Measurements from ENCODE around the gene KCNJ6. TPM values are rescaled to one million over a fixed set of nuclear protein-coding genes. Genes with fewer than 3 reads are reported as not detected.

Gene KCNJ6
- total RNA-seq, 1 donor from 2014 or later = 4.4 TPM

GRCh38 chr21:37695111-37695510 is 221.1 kb downstream of the KCNJ6 start:
- Mint-ChIP-seq H3K27ac (ENCODE audit: unreplicated experiment) (no peak overlapping the region), H3K4me3 (ENCODE audit: unreplicated experiment) (no peak overlapping the region), H3K4me1 (ENCODE audit: low read depth) (no peaks in the 10 kb centered on the region), H3K36me3 (ENCODE audit: low read depth) (no peaks in the 10 kb centered on the region), H3K9me3 (ENCODE audit: low read depth) (peaks cover 10% of the 10 kb centered on the region), H3K27me3 (ENCODE audit: low read depth) (no peaks in the 10 kb centered on the region)
- no peak for DNase-seq (ENCODE audit: low spot score)
- TF ChIP-seq, protein P1, sequence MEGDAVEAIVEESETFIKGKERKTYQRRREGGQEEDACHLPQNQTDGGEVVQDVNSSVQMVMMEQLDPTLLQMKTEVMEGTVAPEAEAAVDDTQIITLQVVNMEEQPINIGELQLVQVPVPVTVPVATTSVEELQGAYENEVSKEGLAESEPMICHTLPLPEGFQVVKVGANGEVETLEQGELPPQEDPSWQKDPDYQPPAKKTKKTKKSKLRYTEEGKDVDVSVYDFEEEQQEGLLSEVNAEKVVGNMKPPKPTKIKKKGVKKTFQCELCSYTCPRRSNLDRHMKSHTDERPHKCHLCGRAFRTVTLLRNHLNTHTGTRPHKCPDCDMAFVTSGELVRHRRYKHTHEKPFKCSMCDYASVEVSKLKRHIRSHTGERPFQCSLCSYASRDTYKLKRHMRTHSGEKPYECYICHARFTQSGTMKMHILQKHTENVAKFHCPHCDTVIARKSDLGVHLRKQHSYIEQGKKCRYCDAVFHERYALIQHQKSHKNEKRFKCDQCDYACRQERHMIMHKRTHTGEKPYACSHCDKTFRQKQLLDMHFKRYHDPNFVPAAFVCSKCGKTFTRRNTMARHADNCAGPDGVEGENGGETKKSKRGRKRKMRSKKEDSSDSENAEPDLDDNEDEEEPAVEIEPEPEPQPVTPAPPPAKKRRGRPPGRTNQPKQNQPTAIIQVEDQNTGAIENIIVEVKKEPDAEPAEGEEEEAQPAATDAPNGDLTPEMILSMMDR (IDR thresholded peaks at IDR 0.05) = no peak

- Mint-ChIP-seq H3K27ac (ENCODE audit: unreplicated experiment) (no peak overlapping the region), H3K27me3 (ENCODE audit: low read depth) (no peaks in the 10 kb centered on the region), H3K36me3 (ENCODE audit: low read depth) (no peaks in the 10 kb centered on the region), H3K9me3 (ENCODE audit: low read depth) (no peaks in the 10 kb centered on the region), H3K4me1 (ENCODE audit: low read depth) (peaks cover 8% of the 10 kb centered on the region), H3K4me3 (ENCODE audit: unreplicated experiment) (no peak overlapping the region)
- DNase-seq (ENCODE audit: low spot score) = no peak
- TF ChIP-seq, protein P1 (IDR thresholded peaks at IDR 0.05) = no peak
Measured at GRCh38 chr21:37688952-37689659, 227.2 kb downstream of the KCNJ6 start.

- H3K27ac Mint-ChIP-seq (ENCODE audit: unreplicated experiment) = no peak overlapping the region
- TF ChIP-seq, protein P1 (IDR thresholded peaks at IDR 0.05) = no peak
- no peak overlapping the region for H3K4me3 Mint-ChIP-seq (ENCODE audit: unreplicated experiment)
- no peaks in the 10 kb centered on the region for H3K27me3 Mint-ChIP-seq (ENCODE audit: low read depth)
- no peaks in the 10 kb centered on the region for H3K9me3 Mint-ChIP-seq (ENCODE audit: low read depth)
- H3K4me1 Mint-ChIP-seq (ENCODE audit: low read depth) = peaks cover 22% of the 10 kb centered on the region
- DNase-seq (ENCODE audit: low spot score) = no peak
- H3K36me3 Mint-ChIP-seq (ENCODE audit: low read depth) = no peaks in the 10 kb centered on the region
Measured at GRCh38 chr21:37686991-37687810, 229.1 kb downstream of the KCNJ6 start.

- H3K4me3 Mint-ChIP-seq (ENCODE audit: unreplicated experiment) = no peak overlapping the region
- peaks cover 22% of the 10 kb centered on the region for H3K4me1 Mint-ChIP-seq (ENCODE audit: low read depth)
- H3K27ac Mint-ChIP-seq (ENCODE audit: unreplicated experiment) = peak overlapping the region; percentile 14
- H3K27me3 Mint-ChIP-seq (ENCODE audit: low read depth) = no peaks in the 10 kb centered on the region
- no peaks in the 10 kb centered on the region for H3K9me3 Mint-ChIP-seq (ENCODE audit: low read depth)
- no peak for DNase-seq (ENCODE audit: low spot score)
- H3K36me3 Mint-ChIP-seq (ENCODE audit: low read depth) = no peaks in the 10 kb centered on the region
- TF ChIP-seq, protein P1 (IDR thresholded peaks at IDR 0.05) = no peak
Measured at GRCh38 chr21:37684547-37684946, 231.7 kb downstream of the KCNJ6 start.

- TF ChIP-seq, protein P1 (IDR thresholded peaks at IDR 0.05) = no peak
- H3K4me3 Mint-ChIP-seq (ENCODE audit: unreplicated experiment) = no peak overlapping the region
Measured at GRCh38 chr21:37684115-37684493, 232.2 kb downstream of the KCNJ6 start.

More at GRCh38 chr21:37684115-37684493, 232.2 kb downstream of the KCNJ6 start:
- Mint-ChIP-seq H3K9me3 (ENCODE audit: low read depth) (peaks cover 4% of the 10 kb centered on the region), H3K36me3 (ENCODE audit: low read depth) (no peaks in the 10 kb centered on the region), H3K27ac (ENCODE audit: unreplicated experiment) (peak overlapping the region; percentile 91), H3K27me3 (ENCODE audit: low read depth) (no peaks in the 10 kb centered on the region), H3K4me1 (ENCODE audit: low read depth) (peaks cover 22% of the 10 kb centered on the region)
- no peak for DNase-seq (ENCODE audit: low spot score)

All from chondrocyte (in vitro differentiated cells).